NCI-H460 (cell line): ENCODE results near the gene ALDH3A2. TPM values are rescaled to one million over a fixed set of nuclear protein-coding genes. Genes with fewer than 3 reads are reported as not detected.

ENCODE experiments used
- DNase-seq: peaks from one replicate; pipeline ENCODE4 v3.0.0-alpha.2; 2016; ENCODE audit warnings: low read depth; ENCODE audit errors: extremely low read depth
- total RNA-seq: library from RNA; depleted of rRNA; stranded (reverse); fragments of >200 nt; shearing (Covaris generic); gene quantifications from 2 replicates; pipeline ENCODE4 v1.2.3, GENCODE V29; 2014

The ALDH3A2 gene
- total RNA-seq, 1 experiment from 2014 or later = 191 TPM

- DNase-seq = no peak
Measured at GRCh38 chr17:19713901-19714361, 65.4 kb downstream of the ALDH3A2 start.

- no peak for DNase-seq
Measured at GRCh38 chr17:19714542-19715411, 66.2 kb downstream of the ALDH3A2 start.

GRCh38 chr17:19716108-19717030 is 67.8 kb downstream of the ALDH3A2 start, which contains the start of gene SLC47A2:
Gene SLC47A2 (minus strand): TSS chr17:19716584. CDS start chr17:19716555, 29 bp downstream.
- no peak for DNase-seq

GRCh38 chr17:19717031-19717360 is 68.4 kb downstream of the ALDH3A2 start:
- no peak for DNase-seq

GRCh38 chr17:19717411-19717908 is 68.9 kb downstream of the ALDH3A2 start:
- no peak for DNase-seq

- no peak for DNase-seq
Measured at GRCh38 chr17:19718041-19718612, 69.6 kb downstream of the ALDH3A2 start.

GRCh38 chr17:19718613-19719354 is 70.2 kb downstream of the ALDH3A2 start:
- DNase-seq = no peak

- no peak for DNase-seq
Measured at GRCh38 chr17:19719355-19720209, 71.0 kb downstream of the ALDH3A2 start.

GRCh38 chr17:19720210-19720475 is 71.6 kb downstream of the ALDH3A2 start:
- no peak for DNase-seq

GRCh38 chr17:19720631-19721426 is 72.3 kb downstream of the ALDH3A2 start:
- no peak for DNase-seq

GRCh38 chr17:19723964-19724363 is 75.4 kb downstream of the ALDH3A2 start:
- no peak for DNase-seq

- DNase-seq = no peak
Measured at GRCh38 chr17:19724501-19725420, 76.2 kb downstream of the ALDH3A2 start.

GRCh38 chr17:19725486-19725885 is 76.9 kb downstream of the ALDH3A2 start:
- DNase-seq = no peak

GRCh38 chr17:19726631-19727376 is 78.3 kb downstream of the ALDH3A2 start:
- DNase-seq = no peak
